ENCODE measurements around the gene OTOP2. TPM values are rescaled to one million over a fixed set of nuclear protein-coding genes. Genes with fewer than 3 reads are reported as not detected.

The OTOP2 gene
- total RNA-seq (2021) (not detected in 3 replicates), Bru-seq, nascent RNA (percentile 10 among the genes with signal in this experiment)
- long read RNA-seq, experiment 1, result 0 reads
- long read RNA-seq, experiment 2, result 0 reads
- long read RNA-seq, experiment 3, result 0 reads

GRCh38 chr17:74924250-74924948, at the start of gene OTOP2:
TSS of gene OTOP2 (plus strand) at chr17:74924273. CDS start at chr17:74924633, 360 bp downstream.
- CTCF ChIA-PET, result interaction anchor here (0.6 to 7.8 kb wide), 35 partner anchors 9 to 367 kb away, joined by 3 to 206 read pairs (median 5); partner anchors contain the start of genes CDR2L, FDXR, HID1 and KCTD2

GRCh38 chr17:74874615-74875037, 49.4 kb upstream of the OTOP2 start:
- POLR2A ChIA-PET, result no interaction called here
- no peaks in the 10 kb centered on the region for H3K9me3 Mint-ChIP-seq
- H3K4me3 Mint-ChIP-seq, result no peak overlapping the region; the same call in 1 of the 2 replicates
- TF ChIP-seq USF2 (CRISPR knock-in tag; IDR thresholded peaks at IDR 0.05), result no peak
- no peak for TF ChIP-seq ZNF416 (CRISPR knock-in tag; IDR thresholded peaks at IDR 0.05)
- no peak for TF ChIP-seq ETV6 (CRISPR knock-in tag; IDR thresholded peaks at IDR 0.05)
- no peak for TF ChIP-seq TP53 (CRISPR knock-in tag; IDR thresholded peaks at IDR 0.05)
- TF ChIP-seq ATF1 (CRISPR knock-in tag; IDR thresholded peaks at IDR 0.05), result no peak
- TF ChIP-seq MXD4 (CRISPR knock-in tag; IDR thresholded peaks at IDR 0.05; ENCODE audit: borderline replicate concordance), result no peak
- no peak for TF ChIP-seq CDX4 (CRISPR knock-in tag; IDR thresholded peaks at IDR 0.05; ENCODE audit: borderline replicate concordance)
- TF ChIP-seq PRRX2 (CRISPR knock-in tag; IDR thresholded peaks at IDR 0.05), result no peak
- TF ChIP-seq JAZF1 (CRISPR knock-in tag; IDR thresholded peaks at IDR 0.05), result no peak
- no peak for TF ChIP-seq FOXP4 (CRISPR knock-in tag; IDR thresholded peaks at IDR 0.05)
- no peak for TF ChIP-seq ZNF671 (CRISPR knock-in tag; IDR thresholded peaks at IDR 0.05)
- no peak for TF ChIP-seq GTF2I (CRISPR knock-in tag; conservative IDR thresholded peaks at IDR 0.05)
- peaks cover 8% of the 10 kb centered on the region for H3K27me3 Mint-ChIP-seq (ENCODE audit: low read depth)
- H3K36me3 Mint-ChIP-seq, result peaks cover 11% of the 10 kb centered on the region
- no peak for ATAC-seq
- DNase-seq (ENCODE audit: low spot score), result no peak
- CTCF ChIA-PET, result interaction anchor here (1.6 to 3.3 kb wide), 3 partner anchors 9 to 86 kb away, joined by 4 to 49 read pairs (median 33); no protein-coding TSS in a partner anchor
- H3K4me1 Mint-ChIP-seq, result peaks cover 22% of the 10 kb centered on the region
- no peak overlapping the region for H3K27ac Mint-ChIP-seq

More at GRCh38 chr17:74924250-74924948, at the start of gene OTOP2:
- peak within 1 kb of the TSS; percentile 70 for H3K4me3 Mint-ChIP-seq
- ATAC-seq (peak; percentile 12), DNase-seq (ENCODE audit: low spot score) (peak; percentile 24)
- H3K9me3 Mint-ChIP-seq, result no peaks in the 10 kb centered on the region
- H3K4me1 Mint-ChIP-seq, result peaks cover 13% of the 10 kb centered on the region
- TF ChIP-seq SMAD3 (CRISPR knock-in tag; IDR thresholded peaks at IDR 0.05; ENCODE audit: borderline replicate concordance) (no peak), ZNF263 (CRISPR knock-in tag; IDR thresholded peaks at IDR 0.05; ENCODE audit: low read depth) (peak; percentile 74), FOXP1 (CRISPR knock-in tag; IDR thresholded peaks at IDR 0.05; ENCODE audit: borderline replicate concordance) (peak; percentile 63), ATF3 (CRISPR knock-in tag; conservative IDR thresholded peaks at IDR 0.05) (no peak), PRDM15 (CRISPR knock-in tag; IDR thresholded peaks at IDR 0.05) (peak; percentile 68), MAX (CRISPR knock-in tag; IDR thresholded peaks at IDR 0.05) (peak; percentile 61; the same call in 1 of the 2 replicates)
- H3K27me3 Mint-ChIP-seq (ENCODE audit: low read depth), result peaks cover 80% of the 10 kb centered on the region
- no peak within 1 kb of the TSS for H3K27ac Mint-ChIP-seq
- POLR2A ChIA-PET, result interaction anchor here (0.5 to 0.9 kb wide), 3 partner anchors 9 to 111 kb away, joined by 3 to 14 read pairs (median 3); no protein-coding TSS in a partner anchor
- no peaks in the 10 kb centered on the region for H3K36me3 Mint-ChIP-seq
